ENCODE data around the gene WDR45. TPM values are rescaled to one million over a fixed set of nuclear protein-coding genes. Genes with fewer than 3 reads are reported as not detected.

WDR45 gene
- total RNA-seq, 1 experiment from 2014 or later: 31.5 TPM

- H3K4me3 Mint-ChIP-seq: no peak overlapping the region
- no peak overlapping the region for H3K4ac ChIP-seq (ENCODE audit: low read depth, low read length)
- H3K36me3 Mint-ChIP-seq (ENCODE audit: insufficient read depth in 1 of 3, low read depth in 3 of 3): peaks cover 27 to 55% (median 47%) of the 10 kb centered on the region in 3 experiments
These were observed 36.4 kb upstream of the WDR45 start for GRCh38 chrX:49116076-49116475.

More at GRCh38 chrX:49116076-49116475, 36.4 kb upstream of the WDR45 start:
- H3K27ac ChIP-seq (ENCODE audit: insufficient read length, low read depth, low read length): no peak overlapping the region
- Mint-ChIP-seq H3K4me1 (no peaks in the 10 kb centered on the region), H3K9me3 (peaks cover 65 to 68% of the 10 kb centered on the region in 2 experiments), H3K27me3 (ENCODE audit: low read depth) (no peaks in the 10 kb centered on the region; the same call in 1 of the 2 replicates), H3K27ac (peak overlapping the region in 1 of 3 experiments; percentile 34; a peak in 1 of 7 replicates)
- TF ChIP-seq CTCF (conservative IDR thresholded peaks at IDR 0.05): no peak
- no peak overlapping the region for H3K9ac ChIP-seq (ENCODE audit: extremely low read depth, insufficient read length, low read length)
- no peak overlapping the region for H4K8ac ChIP-seq (replicated peaks; ENCODE audit: insufficient read length, low read depth, low read length)
- H4K91ac ChIP-seq (ENCODE audit: insufficient read length, low read depth, low read length): no peak overlapping the region
- H3K56ac ChIP-seq (ENCODE audit: insufficient read length, low read depth, low read length): no peak overlapping the region
- WGBS (ENCODE audit: extremely low coverage, insufficient read length, low lambda C conversion rate): no CpG with 5 or more reads among the region's 8 CpGs
- no peak overlapping the region for H3K23ac ChIP-seq (ENCODE audit: insufficient read length, low read depth, low read length)
- no peak for DNase-seq
- no peak overlapping the region for H2BK15ac ChIP-seq (ENCODE audit: low read depth, low read length)
- H3K23me2 ChIP-seq (ENCODE audit: insufficient read length, low read depth, low read length, poor library complexity, severe bottlenecking): no peaks in the 10 kb centered on the region
- H2BK5ac ChIP-seq (ENCODE audit: insufficient read length, low read length): no peak overlapping the region
- H2BK20ac ChIP-seq (ENCODE audit: low read depth, low read length, poor library complexity, severe bottlenecking): no peak overlapping the region
- no peaks in the 10 kb centered on the region for H3K79me1 ChIP-seq (ENCODE audit: insufficient read depth, low read depth, low read length, poor library complexity, severe bottlenecking)
- no peaks in the 10 kb centered on the region for H3K27me3 ChIP-seq (ENCODE audit: insufficient read depth, low read length)
- no peak overlapping the region for H3K18ac ChIP-seq (ENCODE audit: insufficient read length, low read depth, low read length)
- no peak overlapping the region for H2AK5ac ChIP-seq (ENCODE audit: insufficient read length, low read length)
- H3K4me1 ChIP-seq (ENCODE audit: insufficient read depth, low read length): no peaks in the 10 kb centered on the region
- H4K20me1 ChIP-seq (ENCODE audit: control insufficient read depth, insufficient read depth, insufficient read length): no peaks in the 10 kb centered on the region
- H2AFZ ChIP-seq (ENCODE audit: low read length): no peak overlapping the region
- H3K9me3 ChIP-seq (ENCODE audit: control insufficient read depth, low read depth, low read length): peaks cover under 1% of the 10 kb centered on the region
- no peak overlapping the region for H2BK120ac ChIP-seq (ENCODE audit: low read depth, low read length, poor library complexity, severe bottlenecking)
- no peak overlapping the region for H3T11ph ChIP-seq (ENCODE audit: low read length)
- H3K4me2 ChIP-seq (ENCODE audit: insufficient read depth, insufficient read length, low read length): no peak overlapping the region
- H3K79me2 ChIP-seq (ENCODE audit: insufficient read depth, low read length): no peaks in the 10 kb centered on the region
- H2BK12ac ChIP-seq (ENCODE audit: insufficient read length, low read depth, low read length): no peak overlapping the region
- no peak overlapping the region for H3K14ac ChIP-seq (ENCODE audit: insufficient read depth, low read length)
- H4K5ac ChIP-seq (ENCODE audit: insufficient read length, low read depth, low read length): no peak overlapping the region

Measured in H9 (cell line).